Activated T-helper 9 cell treated with anti-CD3 and anti-CD28 coated beads, Interleukin-2, amount 50 U/mL, for 16 hours (primary cell): ENCODE measurements around the gene ZNF234.
"Not testable (repeated sequence)": the region's sequence is repeated elsewhere in the genome, so short reads cannot be mapped to it uniquely, and the experiment has no call there.

ENCODE experiments used
- DNase-seq: peaks from one replicate; pipeline ENCODE4 v3.0.0-alpha.2; 2020; ENCODE audit warnings: low read depth

The ZNF234 gene

GRCh38 chr19:44182145-44182544 is 40.8 kb downstream of the ZNF234 start:
- no peak for DNase-seq

GRCh38 chr19:44190020-44190419 is 48.7 kb downstream of the ZNF234 start:
- DNase-seq = no peak

- DNase-seq = no peak
Observed at GRCh38 chr19:44192127-44192526, 50.8 kb downstream of the ZNF234 start.

- DNase-seq = no peak
Observed at GRCh38 chr19:44196772-44197171, 55.4 kb downstream of the ZNF234 start.

- DNase-seq = no peak
Observed at GRCh38 chr19:44202470-44202869, 61.1 kb downstream of the ZNF234 start.

- DNase-seq = no peak
Observed at GRCh38 chr19:44202974-44203373, 61.6 kb downstream of the ZNF234 start.

GRCh38 chr19:44203877-44204276 is 62.5 kb downstream of the ZNF234 start:
- not testable (repeated sequence) for DNase-seq

GRCh38 chr19:44204772-44205171 is 63.4 kb downstream of the ZNF234 start:
- no peak for DNase-seq

- peak; percentile 67 for DNase-seq
Observed at GRCh38 chr19:44207126-44207803, 65.9 kb downstream of the ZNF234 start.
